PC-9 (cell line): ENCODE data around the gene ZNF462. TPM values are rescaled to one million over a fixed set of nuclear protein-coding genes. Genes with fewer than 3 reads are reported as not detected.
"Not testable (repeated sequence)": the region's sequence is repeated elsewhere in the genome, so short reads cannot be mapped to it uniquely, and the experiment has no call there.

Experiments used
- BruUV-seq: library from RNA; stranded (reverse); fragments of 400-500 nt; replicated peaks from 2 replicates; lab custom pipeline; 2021; lab: Mats Ljungman, UMichigan
- CTCF ChIA-PET: fragments of 300-600 bp; sonication (Branson Sonifier 250); formaldehyde crosslinking; loops from one replicate; lab custom pipeline; 2022; ENCODE audit warnings: antibody characterized with exemption; lab: Charles Lee
- POLR2A ChIA-PET: fragments of 300-600 bp; sonication (Branson Sonifier 250); formaldehyde crosslinking; loops from one replicate; lab custom pipeline; 2022; ENCODE audit warnings: antibody characterized with exemption; ENCODE audit not compliant: unreplicated experiment; lab: Charles Lee
- DNase-seq, 2 experiments: peaks; one replicate each; pipeline versions ENCODE4 v3.0.0 to v3.0.0-alpha.2; 2015 to 2022; ENCODE audit warnings: mixed read lengths in 1 of 2
- H2AFZ ChIP-seq: fragments of 200-600 bp; sonication (generic); 2 replicates; pipeline ENCODE4 v1.8.1; 2017; ENCODE audit warnings: antibody characterized with exemption
- H3F3A ChIP-seq: fragments of 200-600 bp; sonication (generic); 2 replicates; pipeline ENCODE4 v1.8.1; 2017; ENCODE audit warnings: antibody characterized with exemption, mild to moderate bottlenecking, low read depth; ENCODE audit not compliant: insufficient read depth
- H3K27ac ChIP-seq: fragments of 200-600 bp; sonication (generic); 2 replicates; pipeline ENCODE4 v1.6.1; 2016; ENCODE audit warnings: mixed run types
- H3K27me3 ChIP-seq: fragments of 200-600 bp; sonication (generic); 2 replicates; pipeline ENCODE4 v1.6.1; 2016; ENCODE audit warnings: low read depth, mixed run types; ENCODE audit not compliant: insufficient read depth
- H3K36me3 ChIP-seq: fragments of 200-600 bp; sonication (generic); 2 replicates; pipeline ENCODE4 v1.6.1; 2016; ENCODE audit warnings: low read depth, mixed run types
- H3K4me1 ChIP-seq: fragments of 200-600 bp; sonication (generic); replicated peaks from 2 replicates; pipeline ENCODE4 v1.6.1; 2016; ENCODE audit warnings: mixed run types; ENCODE audit not compliant: insufficient read depth
- H3K4me2 ChIP-seq: fragments of 200-600 bp; sonication (generic); 2 replicates; pipeline ENCODE4 v1.6.1; 2017; ENCODE audit warnings: mixed run types
- H3K4me3 ChIP-seq: fragments of 200-600 bp; sonication (generic); 2 replicates; pipeline ENCODE4 v1.6.1; 2016; ENCODE audit warnings: mixed run types
- H3K79me2 ChIP-seq: fragments of 200-600 bp; sonication (generic); 2 replicates; pipeline ENCODE4 v1.6.1; 2017; ENCODE audit warnings: low read depth, mixed run types
- H3K9me2 ChIP-seq: fragments of 200-600 bp; sonication (generic); 2 replicates; pipeline ENCODE4 v1.8.1; 2017; ENCODE audit warnings: mild to moderate bottlenecking; ENCODE audit not compliant: insufficient read depth
- H3K9me3 ChIP-seq: fragments of 200-600 bp; sonication (generic); 2 replicates; pipeline ENCODE4 v1.8.1; 2016; ENCODE audit warnings: low read depth; ENCODE audit not compliant: insufficient read depth
- H4K20me1 ChIP-seq: fragments of 200-600 bp; sonication (generic); 2 replicates; pipeline ENCODE4 v1.8.1; 2017; ENCODE audit not compliant: insufficient read depth
- EZH2 ChIP-seq: fragments of 200-600 bp; sonication (generic); IDR thresholded peaks from 2 replicates; pipeline ENCODE4 v1.8.0; 2017; ENCODE audit warnings: antibody characterized with exemption, low read depth
- intact Hi-C: fragments of 100-400 bp; cut with micrococcal nuclease; formaldehyde crosslinking; loops from one replicate; pipeline ENCODE4 v1.10.0; 2022; ENCODE audit not compliant: unreplicated experiment
- total RNA-seq: library from RNA; stranded (reverse); gene quantifications from 2 replicates; pipeline ENCODE4 v1.2.3, GENCODE V29; 2021
- TF ChIP-seq, protein P1 (sequence below): fragments of 200-600 bp; sonication (generic); conservative IDR thresholded peaks from 2 replicates; pipeline ENCODE4 v1.6.1; 2017; ENCODE audit warnings: mixed run types, antibody characterized with exemption, mild to moderate bottlenecking, moderate library complexity

The ZNF462 gene
- total RNA-seq, 1 experiment from 2014 or later = 4.8 TPM

- Histone ChIP-seq H3K4me1 (peaks cover 19% of the 10 kb centered on the region), H3K27me3 (no peaks in the 10 kb centered on the region), H3K4me3 (no peak overlapping the region), H2AFZ (no peak overlapping the region), H3K9me2 (no peaks in the 10 kb centered on the region), H3K9me3 (peaks cover 10% of the 10 kb centered on the region; the same call in 1 of the 2 replicates), H4K20me1 (no peaks in the 10 kb centered on the region), H3K79me2 (no peaks in the 10 kb centered on the region), H3K4me2 (no peak overlapping the region), H3F3A (peaks cover 4% of the 10 kb centered on the region; the same call in 1 of the 2 replicates), H3K27ac (no peak overlapping the region), H3K36me3 (no peaks in the 10 kb centered on the region)
- no TSS peak for BruUV-seq
- TF ChIP-seq, protein P1, sequence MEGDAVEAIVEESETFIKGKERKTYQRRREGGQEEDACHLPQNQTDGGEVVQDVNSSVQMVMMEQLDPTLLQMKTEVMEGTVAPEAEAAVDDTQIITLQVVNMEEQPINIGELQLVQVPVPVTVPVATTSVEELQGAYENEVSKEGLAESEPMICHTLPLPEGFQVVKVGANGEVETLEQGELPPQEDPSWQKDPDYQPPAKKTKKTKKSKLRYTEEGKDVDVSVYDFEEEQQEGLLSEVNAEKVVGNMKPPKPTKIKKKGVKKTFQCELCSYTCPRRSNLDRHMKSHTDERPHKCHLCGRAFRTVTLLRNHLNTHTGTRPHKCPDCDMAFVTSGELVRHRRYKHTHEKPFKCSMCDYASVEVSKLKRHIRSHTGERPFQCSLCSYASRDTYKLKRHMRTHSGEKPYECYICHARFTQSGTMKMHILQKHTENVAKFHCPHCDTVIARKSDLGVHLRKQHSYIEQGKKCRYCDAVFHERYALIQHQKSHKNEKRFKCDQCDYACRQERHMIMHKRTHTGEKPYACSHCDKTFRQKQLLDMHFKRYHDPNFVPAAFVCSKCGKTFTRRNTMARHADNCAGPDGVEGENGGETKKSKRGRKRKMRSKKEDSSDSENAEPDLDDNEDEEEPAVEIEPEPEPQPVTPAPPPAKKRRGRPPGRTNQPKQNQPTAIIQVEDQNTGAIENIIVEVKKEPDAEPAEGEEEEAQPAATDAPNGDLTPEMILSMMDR = no peak
- TF ChIP-seq EZH2 = no peak
- ChIA-PET POLR2A (no interaction called here), CTCF (no interaction called here)
- intact Hi-C loops = no loop called here
- DNase-seq = no peak
These were observed 16.7 kb upstream of the ZNF462 start for GRCh38 chr9:106846307-106846706.

DNA sequence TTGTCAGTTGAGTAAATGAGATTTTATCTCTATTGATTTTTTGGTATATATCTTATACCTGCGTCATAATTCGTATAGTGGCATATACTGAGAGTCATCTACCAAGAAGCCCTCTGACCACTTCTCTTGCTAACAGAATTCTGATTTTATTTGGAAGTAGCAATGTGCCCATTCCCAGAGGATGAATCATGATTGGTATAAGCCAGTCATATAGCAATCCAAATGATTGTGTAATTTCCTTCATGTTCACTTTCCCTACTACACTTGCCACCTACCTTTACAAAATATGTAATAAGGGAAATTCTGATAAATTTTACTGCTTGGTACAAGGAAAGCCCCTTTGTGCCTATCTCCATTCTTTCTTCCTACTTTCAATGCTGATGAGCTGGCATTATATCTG lies 16.1 kb upstream of the ZNF462 start:
- BruUV-seq = no TSS peak

GRCh38 chr9:106851640-106852039 lies 11.3 kb upstream of the ZNF462 start:
- H3K9me3 ChIP-seq, POLR2A ChIA-PET, H2AFZ ChIP-seq, DNase-seq, H3K9me2 ChIP-seq, BruUV-seq, intact Hi-C loops, H3K27me3 ChIP-seq, H4K20me1 ChIP-seq, H3K79me2 ChIP-seq, H3K4me3 ChIP-seq, H3K4me2 ChIP-seq, H3K36me3 ChIP-seq, H3K27ac ChIP-seq, H3F3A ChIP-seq, CTCF ChIA-PET: not testable (repeated sequence)
- peaks cover 13% of the 10 kb centered on the region for H3K4me1 ChIP-seq

More for the DNA sequence above, 16.1 kb upstream of the ZNF462 start:
- Histone ChIP-seq H3K27ac (peak overlapping the region; percentile 47), H3K4me3 (no peak overlapping the region), H3K9me2 (no peaks in the 10 kb centered on the region), H3K79me2 (no peaks in the 10 kb centered on the region), H3F3A (peaks cover 4% of the 10 kb centered on the region; the same call in 1 of the 2 replicates), H3K27me3 (no peaks in the 10 kb centered on the region), H2AFZ (no peak overlapping the region), H3K4me2 (peak overlapping the region; percentile 41), H4K20me1 (no peaks in the 10 kb centered on the region), H3K9me3 (peaks cover 10% of the 10 kb centered on the region; the same call in 1 of the 2 replicates), H3K4me1 (peaks cover 19% of the 10 kb centered on the region), H3K36me3 (no peaks in the 10 kb centered on the region)
- no peak for TF ChIP-seq EZH2
- TF ChIP-seq, protein P1 = no peak
- peak in 1 of 2 experiments; percentile 87 for DNase-seq
- CTCF ChIA-PET = no interaction called here
- intact Hi-C loops = no loop called here
- POLR2A ChIA-PET = no interaction called here
